ENCODE results near the gene PLA2R1.

GRCh38 chr2:159959136-159959535, 103.3 kb downstream of the PLA2R1 start:
- TF ChIP-seq CTCF (IDR thresholded peaks at IDR 0.05) (no peak), POLR2A (IDR thresholded peaks at IDR 0.05) (no peak)
